T-helper 2 cell treated with Interferon-gamma antibody and Interleukin-4, amounts not matched to agents 100 ng/mL and 5 ng/mL, for 36 hours (primary cell): Measurements from ENCODE around the gene CCDC88C. TPM values are rescaled to one million over a fixed set of nuclear protein-coding genes. Genes with fewer than 3 reads are reported as not detected.

ENCODE experiments used
- intact Hi-C: fragments of 100-400 bp; cut with micrococcal nuclease; formaldehyde crosslinking; loops from one replicate; pipeline ENCODE4 v1.15.1; 2023
- total RNA-seq: library from RNA; stranded (reverse); gene quantifications from 2 replicates; pipeline ENCODE4 v1.2.3, GENCODE V29; 2022

CCDC88C gene
- total RNA-seq, 1 donor from 2014 or later, result 184 TPM

GRCh38 chr14:91313154-91313850 is 104.3 kb downstream of the CCDC88C start:
- intact Hi-C loops, result loop anchor here (5.0 kb wide), 1 partner anchor 251 kb away; the partner anchor contains the start of gene RPS6KA5

DNA sequence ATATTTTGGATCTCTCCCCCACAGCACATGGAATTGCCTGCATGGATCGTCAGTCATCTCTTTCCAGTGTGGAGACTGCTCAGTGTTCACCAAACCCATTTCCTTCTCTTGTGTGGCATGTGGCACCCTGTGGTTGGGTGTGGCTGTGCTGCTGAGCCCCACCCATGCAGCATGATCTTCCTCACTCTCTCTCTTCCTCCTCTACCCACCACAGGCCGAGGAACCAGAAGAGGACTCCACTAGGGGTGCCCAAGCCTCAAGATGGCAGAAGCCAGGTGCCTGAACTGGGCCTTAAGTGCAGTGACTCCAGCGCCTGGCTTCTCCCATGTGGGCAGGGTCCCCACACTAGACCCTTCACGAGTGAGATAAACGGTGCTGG is 106.3 kb downstream of the CCDC88C start:
- intact Hi-C loops, result loop anchor here (5.0 kb wide), 1 partner anchor 249 kb away; the partner anchor contains the start of gene RPS6KA5

- intact Hi-C loops, result loop anchor here (5.0 kb wide), 1 partner anchor 248 kb away; the partner anchor contains the start of gene RPS6KA5
These were observed 106.9 kb downstream of the CCDC88C start for GRCh38 chr14:91310606-91311283.

GRCh38 chr14:91309756-91310280 is 107.8 kb downstream of the CCDC88C start:
- intact Hi-C loops, result loop anchor here (5.0 kb wide), 1 partner anchor 248 kb away; the partner anchor contains the start of gene RPS6KA5

- intact Hi-C loops, result no loop called here
These were observed 109.3 kb downstream of the CCDC88C start for GRCh38 chr14:91308337-91308736.

DNA sequence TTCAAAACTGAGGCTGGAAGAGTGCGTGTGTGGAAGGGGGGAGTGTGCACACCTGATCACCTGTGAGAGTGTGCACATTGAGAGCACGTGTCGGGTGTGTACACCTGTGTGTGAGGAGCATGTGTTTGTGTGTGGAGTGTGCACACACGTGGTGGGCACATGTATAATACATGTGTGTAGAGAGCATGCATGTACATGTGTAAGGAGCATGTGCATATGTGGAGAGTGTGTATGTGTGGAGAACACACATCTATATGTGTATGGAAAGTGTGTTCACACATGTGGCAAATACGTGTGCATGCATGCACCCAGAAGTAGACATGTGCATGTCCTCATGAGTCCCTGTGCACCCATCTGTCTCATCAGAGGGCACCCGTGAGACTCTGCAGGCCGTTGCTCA is 110.0 kb downstream of the CCDC88C start:
- intact Hi-C loops, result no loop called here

- intact Hi-C loops, result no loop called here
These were observed 110.6 kb downstream of the CCDC88C start for GRCh38 chr14:91307046-91307445.

DNA sequence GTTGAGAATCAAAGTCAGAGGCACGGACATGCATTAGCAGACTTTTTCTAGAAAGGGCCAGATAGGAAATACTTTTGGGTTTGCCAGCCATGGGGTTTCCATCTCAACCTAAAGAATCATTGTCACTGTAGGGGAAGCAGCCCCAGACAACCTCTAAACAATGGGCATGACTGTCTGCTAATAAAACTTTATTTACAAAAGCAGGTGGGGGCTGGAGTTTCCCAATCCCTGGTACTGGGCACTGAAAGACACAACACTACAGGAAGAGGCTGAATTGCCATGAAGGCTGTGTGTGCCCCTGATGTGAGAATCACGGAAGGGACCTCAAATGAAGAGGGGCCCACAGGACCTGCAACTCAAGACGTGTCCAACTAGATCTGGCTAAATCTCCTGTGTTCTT is 111.1 kb downstream of the CCDC88C start:
- intact Hi-C loops, result no loop called here

- intact Hi-C loops, result no loop called here
These were observed 111.8 kb downstream of the CCDC88C start for GRCh38 chr14:91305650-91306431.

DNA sequence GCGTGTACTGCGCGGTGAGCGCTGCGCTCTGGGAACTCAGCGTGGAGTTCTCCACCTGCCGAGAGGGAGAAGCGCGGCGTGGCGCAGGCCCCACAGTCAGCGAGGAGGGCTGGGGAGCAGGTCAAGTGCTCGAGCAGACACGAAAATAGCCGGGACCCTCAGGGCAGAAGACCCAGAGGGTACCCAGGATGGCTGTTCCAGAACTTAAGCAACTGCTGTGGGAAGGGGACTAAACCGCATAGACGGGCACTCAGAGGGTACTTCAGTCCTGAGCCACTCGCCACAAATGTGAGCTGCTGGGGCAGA is 113.7 kb downstream of the CCDC88C start:
- intact Hi-C loops, result no loop called here

DNA sequence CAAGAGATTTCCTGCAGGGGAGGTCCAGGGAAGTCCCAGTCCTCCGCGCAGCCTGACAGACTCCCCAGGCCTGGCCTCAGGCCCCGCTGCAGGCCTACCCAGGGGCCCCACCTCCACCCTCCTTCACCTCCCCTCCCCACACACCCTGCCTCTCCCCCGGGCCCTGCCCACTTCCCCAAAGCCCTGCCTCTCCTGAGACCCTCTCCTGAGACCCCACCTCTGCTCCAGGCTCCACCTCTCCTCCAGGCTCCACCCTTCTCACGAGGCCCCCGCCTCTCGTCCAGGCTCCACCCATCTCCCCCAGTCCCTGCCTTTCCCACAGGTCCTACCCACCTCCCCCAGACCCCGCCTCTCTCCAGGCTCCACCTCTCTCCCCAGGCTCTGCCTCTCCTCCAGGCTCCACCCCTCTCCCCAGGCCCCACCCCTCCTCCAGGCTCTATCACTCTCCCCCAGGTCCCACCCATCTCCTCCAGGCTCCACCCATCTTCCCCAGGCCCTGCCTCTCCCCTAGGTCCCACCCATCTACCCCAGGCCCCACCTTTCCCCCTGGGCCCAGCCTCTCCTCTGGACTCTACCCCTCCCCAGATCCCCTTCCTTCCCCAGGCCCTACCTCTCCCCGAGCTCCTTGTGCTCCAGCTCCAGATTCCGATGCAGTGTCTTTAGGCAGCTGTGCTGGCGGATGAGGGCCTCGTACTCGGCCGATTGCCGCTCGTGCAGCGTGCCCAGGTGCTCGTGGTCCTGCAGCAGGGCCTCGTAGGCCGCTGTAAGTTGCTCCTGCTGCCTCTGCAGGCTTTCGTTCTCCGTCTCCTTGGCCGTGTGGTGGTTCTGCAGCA is 114.3 kb downstream of the CCDC88C start:
- intact Hi-C loops, result no loop called here

GRCh38 chr14:91302391-91302790 is 115.2 kb downstream of the CCDC88C start:
- intact Hi-C loops, result no loop called here

DNA sequence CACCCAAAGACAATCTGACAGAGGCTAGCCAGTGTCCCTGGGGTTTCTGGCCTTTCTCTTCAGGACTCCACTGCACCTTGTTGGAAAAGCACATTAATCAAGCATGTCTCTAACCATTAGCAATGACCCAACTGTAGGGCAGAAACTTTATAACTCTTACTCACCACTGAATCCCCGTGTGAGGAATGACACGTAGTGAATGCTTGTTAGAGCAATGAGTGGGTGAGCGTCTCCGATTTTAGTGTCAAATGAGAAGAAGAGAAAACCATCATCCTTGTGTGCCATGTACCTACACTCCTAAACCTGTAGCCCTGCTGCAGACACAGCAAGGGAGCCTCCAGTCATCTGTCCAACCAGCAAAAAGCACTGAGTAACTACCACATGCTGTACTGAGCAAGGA is 116.7 kb downstream of the CCDC88C start:
- intact Hi-C loops, result no loop called here

DNA sequence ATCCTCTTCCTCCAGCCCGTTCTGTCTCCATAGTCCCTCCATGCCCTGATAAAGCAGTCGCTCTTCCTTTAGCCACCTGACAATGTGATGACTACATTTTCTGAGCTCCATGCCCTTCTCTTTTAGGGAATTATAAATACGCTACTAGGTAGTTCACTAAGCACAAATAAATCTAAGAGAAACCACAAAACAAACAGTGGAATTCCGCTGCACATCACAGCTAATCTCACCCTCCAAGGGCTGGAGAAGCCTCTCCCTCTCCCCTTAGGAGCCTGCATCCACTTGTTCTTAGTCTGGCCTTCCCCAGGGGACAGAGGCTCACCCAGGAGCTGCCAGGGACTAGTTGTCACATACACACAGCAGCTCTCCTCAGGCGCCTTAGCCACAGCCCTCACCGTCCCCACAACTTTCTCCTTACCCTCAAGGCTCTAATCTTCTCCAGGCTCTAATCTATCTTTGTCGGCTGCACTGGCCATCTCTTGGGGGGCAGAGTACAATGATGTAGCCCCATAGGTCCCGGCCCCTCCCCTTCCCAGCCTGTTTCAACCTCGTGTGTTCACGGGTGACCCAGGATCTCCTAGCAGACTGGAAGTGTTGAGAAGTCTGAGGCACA is 117.2 kb downstream of the CCDC88C start:
- intact Hi-C loops, result no loop called here

- intact Hi-C loops, result no loop called here
These were observed 118.2 kb downstream of the CCDC88C start for GRCh38 chr14:91299121-91300115.

- intact Hi-C loops, result no loop called here
These were observed 119.0 kb downstream of the CCDC88C start for GRCh38 chr14:91298576-91298975.

- intact Hi-C loops, result no loop called here
These were observed 120.4 kb downstream of the CCDC88C start for GRCh38 chr14:91297081-91297711.

- intact Hi-C loops, result no loop called here
These were observed 121.5 kb downstream of the CCDC88C start for GRCh38 chr14:91295851-91296796.
